HG03097 (cell line): Measurements from ENCODE around the gene DAB2IP.
"Not testable (repeated sequence)": the region's sequence is repeated elsewhere in the genome, so short reads cannot be mapped to it uniquely, and the experiment has no call there.

ENCODE experiments used
- ATAC-seq: cut with Tn5 transposase; IDR thresholded peaks from one replicate; pipeline ENCODE4 v1.9.1; 2021; ENCODE audit not compliant: unreplicated experiment, low FRiP score

Gene DAB2IP

GRCh38 chr9:121651295-121652020 is at the start of gene DAB2IP:
Gene DAB2IP (plus strand): TSS chr9:121651634. CDS start chr9:121651776, 142 bp downstream.
- ATAC-seq = no peak

DNA sequence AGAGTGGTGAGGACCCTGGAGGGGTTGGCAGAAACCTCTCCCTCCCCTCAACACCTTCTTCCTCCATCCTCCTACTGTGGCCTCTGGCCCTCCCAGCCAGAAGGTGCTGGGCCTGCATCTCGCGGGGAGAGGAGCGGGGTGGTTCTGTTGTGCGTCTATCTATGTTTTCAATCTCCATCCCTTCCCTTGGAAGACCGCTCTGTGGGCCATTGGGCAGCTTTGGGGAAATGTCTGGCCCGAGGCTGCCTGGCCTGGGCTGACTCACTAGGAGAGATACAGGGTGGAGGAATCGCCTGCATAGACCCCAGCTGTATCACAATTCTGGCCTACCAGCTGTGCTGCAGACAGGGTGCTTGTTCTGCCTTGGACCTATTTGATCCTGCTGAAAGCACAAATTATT is 48.4 kb upstream of the DAB2IP start:
- no peak for ATAC-seq

DNA sequence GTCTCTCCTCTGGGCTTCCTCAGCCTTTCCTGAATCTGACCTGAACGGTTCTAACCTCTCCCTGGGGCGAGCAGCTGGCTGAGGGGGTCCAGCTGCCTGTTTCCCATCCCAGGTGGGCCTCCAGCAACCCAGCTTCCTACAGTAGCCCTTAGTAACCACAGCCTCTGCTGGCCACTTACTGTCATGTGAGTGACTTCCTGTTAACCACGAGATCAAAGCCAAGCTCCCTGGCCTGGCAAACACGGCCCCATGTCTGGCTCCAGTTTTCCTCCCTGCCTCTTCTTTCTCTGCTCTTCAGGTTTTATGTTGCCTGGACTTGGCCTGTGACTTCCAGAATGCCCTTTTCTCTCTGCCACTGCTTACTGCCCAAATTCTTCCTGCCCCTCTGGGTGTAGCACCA is 47.2 kb upstream of the DAB2IP start:
- ATAC-seq = no peak

DNA sequence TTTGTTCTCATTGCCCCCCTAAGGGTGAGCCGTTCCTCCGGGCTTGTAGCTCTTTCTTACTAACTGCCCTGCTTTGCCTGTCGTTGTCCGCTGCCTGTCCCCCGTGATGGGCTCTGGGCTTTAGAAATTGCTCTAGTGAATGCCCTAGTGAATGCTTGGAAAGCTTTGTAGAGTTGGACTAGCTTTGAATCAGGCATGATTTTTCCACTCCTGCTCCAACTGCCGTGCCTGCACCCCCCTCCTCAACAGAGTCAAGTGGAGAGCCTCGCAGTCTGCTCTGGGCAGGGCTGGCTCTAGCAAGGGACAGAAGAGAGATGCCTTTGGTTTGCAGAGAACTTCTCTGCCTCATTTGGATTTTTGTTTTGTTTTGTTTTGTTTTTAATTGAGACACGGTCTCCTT is 46.8 kb upstream of the DAB2IP start:
- no peak for ATAC-seq

DNA sequence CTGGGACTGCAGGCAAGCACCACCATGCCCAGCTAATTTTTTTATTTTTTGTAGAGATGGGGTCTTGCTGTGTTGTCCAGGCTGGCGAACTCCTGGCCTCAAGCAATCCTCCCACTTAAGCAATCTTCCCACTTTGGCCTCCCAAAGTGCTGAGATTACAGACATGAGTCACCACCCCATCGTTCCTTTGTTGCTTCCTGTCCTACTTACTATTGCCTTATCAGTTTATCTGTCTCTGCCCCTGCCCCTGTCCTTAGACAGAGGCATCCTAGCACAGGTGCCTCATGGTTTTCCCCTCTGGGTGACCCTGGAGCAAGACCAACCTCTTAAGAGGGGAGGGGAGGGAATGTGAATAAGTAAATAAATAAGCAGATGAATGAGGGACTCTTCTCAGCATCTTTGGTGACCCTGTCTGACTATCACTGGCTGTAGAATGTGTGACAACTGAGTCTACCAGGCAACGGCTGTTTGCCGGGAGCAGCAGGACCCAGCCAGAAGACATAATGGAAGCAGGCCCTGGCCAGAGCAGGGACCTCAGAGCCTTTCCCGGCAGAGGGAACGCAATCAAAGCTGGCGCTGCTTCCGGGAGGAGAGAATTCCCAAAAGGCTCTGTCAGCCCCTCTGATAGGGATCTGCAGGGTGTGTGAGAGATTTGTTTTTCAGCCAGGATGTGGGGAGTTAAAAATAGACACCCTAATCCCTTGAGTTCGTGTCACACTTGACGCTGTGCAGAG is 43.8 kb upstream of the DAB2IP start:
- ATAC-seq = no peak

DNA sequence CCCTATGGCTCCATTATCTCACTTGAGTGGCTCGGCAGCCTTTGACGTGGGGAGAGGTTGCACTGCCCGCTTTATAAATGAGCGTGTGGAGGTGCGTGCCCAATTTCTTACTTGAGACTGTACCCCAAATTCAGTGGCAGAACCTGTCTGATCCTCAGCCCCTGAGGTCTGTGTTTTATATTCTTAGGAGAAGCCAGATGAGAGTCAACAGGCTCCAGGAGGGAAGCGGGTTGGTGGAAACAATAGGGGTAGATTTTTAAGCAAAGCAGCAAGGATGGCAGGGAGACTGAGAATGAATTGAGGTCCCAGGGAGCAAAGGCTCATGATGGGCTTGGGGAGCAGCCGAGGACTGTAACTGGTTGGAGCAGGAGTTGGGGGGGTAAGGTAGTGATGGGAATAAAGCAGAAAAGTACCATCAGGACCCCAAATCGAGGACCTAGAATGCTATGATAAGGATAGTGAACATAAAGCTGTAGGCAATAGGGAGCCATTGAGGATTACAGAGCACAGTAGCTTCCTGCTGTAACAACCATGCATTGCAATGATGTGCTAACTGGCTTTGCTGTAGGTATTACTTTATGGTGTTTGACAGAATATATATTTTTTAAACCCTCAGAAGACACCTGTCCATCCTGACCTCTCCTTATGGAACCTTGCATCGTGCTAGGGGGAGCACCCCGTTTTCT is 43.1 kb upstream of the DAB2IP start:
- ATAC-seq = no peak

GRCh38 chr9:121609822-121610637 is 41.4 kb upstream of the DAB2IP start:
- no peak for ATAC-seq

DNA sequence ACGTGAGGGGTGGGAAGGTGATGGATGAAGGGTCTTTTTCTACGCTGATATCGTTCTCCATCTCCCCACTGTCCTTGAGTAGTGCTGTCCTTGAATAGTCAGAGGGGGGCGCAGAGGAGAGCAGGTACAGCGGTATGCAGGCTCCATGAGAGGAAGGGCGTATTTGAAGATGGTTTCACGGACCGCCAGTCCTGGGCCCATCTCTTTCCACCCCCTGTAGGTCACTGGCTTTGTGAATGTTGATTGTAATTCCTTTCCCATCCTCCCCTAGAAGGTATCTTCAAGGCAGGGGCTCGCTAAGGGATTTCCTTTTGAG is 40.8 kb upstream of the DAB2IP start:
- no peak for ATAC-seq

DNA sequence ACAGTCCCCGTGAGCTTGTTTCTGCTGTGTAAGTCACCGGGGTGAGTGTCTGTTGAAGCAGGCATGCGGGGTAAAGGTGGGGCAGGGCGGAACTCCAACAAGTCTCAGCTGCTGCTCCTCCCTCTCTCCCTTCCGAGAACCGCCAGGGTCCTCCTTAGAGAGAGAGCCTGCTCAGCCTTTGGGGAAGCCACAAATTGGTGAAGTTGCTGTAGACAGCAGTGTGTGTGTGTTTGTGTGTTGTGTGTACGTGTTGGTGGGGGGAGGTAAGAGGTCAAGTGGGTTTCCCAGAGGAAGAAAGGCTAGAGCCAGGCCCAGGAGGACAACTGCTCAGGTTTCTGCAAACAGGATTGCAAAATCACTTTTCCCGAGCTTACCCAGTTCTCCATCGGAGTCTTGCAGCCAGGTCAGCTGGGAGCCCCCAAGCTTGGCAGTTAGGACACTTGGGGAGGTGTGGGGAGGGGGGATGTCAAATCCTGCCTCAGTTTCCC is 38.9 kb upstream of the DAB2IP start:
- no peak for ATAC-seq

GRCh38 chr9:121613009-121613752 is 38.3 kb upstream of the DAB2IP start:
- ATAC-seq = no peak

DNA sequence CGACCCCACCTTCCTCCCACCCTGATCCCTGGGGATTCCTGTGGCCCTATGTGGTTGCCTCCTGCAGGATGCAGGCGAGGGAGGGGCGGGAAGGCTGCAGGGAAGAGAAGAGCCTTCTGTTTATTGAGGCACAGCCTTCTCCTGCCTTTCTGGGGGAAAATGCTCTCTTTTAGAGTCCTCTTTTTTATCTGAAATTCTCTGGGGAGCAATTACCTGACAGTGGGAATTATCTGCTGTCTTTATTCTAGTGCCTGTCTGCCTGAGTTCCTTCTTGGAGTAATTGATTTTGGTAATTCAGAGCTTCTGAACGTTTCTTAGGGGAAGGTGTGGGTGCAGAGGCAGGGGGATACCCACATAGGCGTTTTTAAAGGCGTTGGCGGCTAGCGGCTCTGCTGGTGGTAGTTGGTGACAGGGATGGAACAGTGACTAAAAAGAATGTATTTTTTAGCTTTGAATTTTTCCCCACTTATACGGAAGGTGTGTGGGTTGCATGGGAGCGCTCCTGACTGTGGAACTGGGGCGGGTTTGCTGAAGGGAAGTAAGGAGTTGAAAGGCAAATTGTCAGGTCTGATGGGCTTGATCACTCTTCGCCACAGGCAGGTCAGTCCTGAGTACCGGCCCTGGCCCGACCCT is 35.2 kb upstream of the DAB2IP start:
- ATAC-seq = no peak

DNA sequence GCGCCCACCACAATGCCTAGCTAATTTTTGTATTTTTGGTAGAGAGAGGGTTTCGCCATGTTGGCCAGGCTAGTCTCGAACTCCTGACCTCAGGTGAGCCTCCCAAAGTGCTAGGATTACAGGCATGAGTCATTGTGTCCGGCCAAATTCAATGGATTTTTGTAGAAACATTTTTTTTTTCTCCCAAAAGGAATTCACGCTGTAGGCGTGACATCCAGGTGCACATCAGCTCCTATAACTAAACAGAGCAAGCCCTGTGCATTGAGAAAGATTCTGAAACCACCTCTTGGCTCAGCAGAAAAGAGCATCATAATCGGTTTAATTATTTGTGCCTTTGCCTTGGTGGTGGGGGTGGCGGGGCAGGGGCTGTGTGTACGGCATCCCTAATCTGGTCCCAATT is 32.9 kb upstream of the DAB2IP start:
- no peak for ATAC-seq

- ATAC-seq = not testable (repeated sequence)
Measured at GRCh38 chr9:121618910-121619309, 32.5 kb upstream of the DAB2IP start.

GRCh38 chr9:121619545-121620324 is 31.7 kb upstream of the DAB2IP start:
- ATAC-seq = no peak

- ATAC-seq = no peak
Measured at GRCh38 chr9:121620325-121620673, 31.1 kb upstream of the DAB2IP start.

- no peak for ATAC-seq
Measured at GRCh38 chr9:121620777-121621449, 30.5 kb upstream of the DAB2IP start.

DNA sequence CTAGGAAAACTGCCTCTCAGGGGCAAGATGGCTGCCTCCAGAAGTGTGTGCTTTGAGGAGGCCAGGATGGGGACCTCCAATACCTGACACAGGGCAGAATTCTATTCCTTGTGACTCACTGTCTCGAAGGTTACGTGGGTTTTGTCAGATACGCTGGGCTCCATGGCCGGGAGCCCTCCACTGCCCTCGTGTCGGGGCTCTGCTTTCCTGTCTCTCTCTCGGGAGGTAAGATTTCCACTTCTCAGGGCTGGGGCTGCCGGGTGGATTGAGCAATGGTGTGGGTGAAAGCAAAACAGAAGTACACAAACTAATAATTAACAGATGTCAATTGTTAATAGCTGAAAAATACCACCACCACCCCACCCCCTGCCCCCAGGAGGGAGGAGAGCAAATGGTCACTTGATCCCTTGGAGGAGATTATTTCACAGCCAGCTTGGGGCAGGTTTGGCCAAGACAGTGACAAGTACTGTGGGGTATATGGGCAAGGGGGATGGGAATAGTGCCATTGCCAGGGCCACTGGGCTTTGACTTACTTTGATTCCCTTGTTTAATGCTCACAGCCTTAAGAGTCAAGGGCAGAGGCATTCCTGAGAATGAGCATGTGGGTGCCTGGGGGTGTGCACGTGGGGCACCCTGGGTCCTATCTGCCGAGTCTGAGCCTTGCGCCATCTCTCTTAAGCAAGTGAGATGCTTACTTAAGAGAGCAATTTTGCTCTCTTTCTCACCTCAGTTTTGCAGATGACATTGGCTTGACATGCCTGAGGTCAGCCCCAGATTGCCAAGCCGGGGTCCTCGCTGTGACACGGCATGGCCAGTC is 28.8 kb upstream of the DAB2IP start:
- ATAC-seq = no peak

GRCh38 chr9:121623430-121623829 is 28.0 kb upstream of the DAB2IP start:
- ATAC-seq = not testable (repeated sequence)
